Liver (tissue), 9 donors: ENCODE data around the gene ITGA7. TPM values are rescaled to one million over a fixed set of nuclear protein-coding genes. Genes with fewer than 3 reads are reported as not detected.

Experiments
- DNase-seq: peaks from one replicate; pipeline ENCODE4 v3.0.0-alpha.2; 2017; ENCODE audit warnings: low spot score
- H3K27ac ChIP-seq, 2 donors: one replicate each; pipeline ENCODE4 v1.7.0; 2013; ENCODE audit warnings: inconsistent platforms in 2 of 2, low read length in 2 of 2, control low read depth in 1 of 2, low read depth in 1 of 2, mild to moderate bottlenecking in 1 of 2
- H3K27me3 ChIP-seq, 4 donors: one replicate each; pipeline versions ENCODE4 v1.6.1 to v1.7.0; 2013; ENCODE audit warnings: low read length in 3 of 4, inconsistent platforms in 1 of 4, mild to moderate bottlenecking in 1 of 4, moderate library complexity in 1 of 4; ENCODE audit not compliant: control insufficient read depth in 4 of 4, insufficient read depth in 4 of 4
- H3K36me3 ChIP-seq, 4 donors: one replicate each; pipeline versions ENCODE4 v1.6.1 to v1.7.0; 2013; ENCODE audit warnings: low read length in 3 of 4, mild to moderate bottlenecking in 3 of 4, low read depth in 1 of 4, moderate library complexity in 1 of 4; ENCODE audit not compliant: control insufficient read depth in 4 of 4, insufficient read depth in 3 of 4
- H3K4me1 ChIP-seq, 4 donors: one replicate each; pipeline versions ENCODE4 v1.6.1 to v1.7.0; 2013; ENCODE audit warnings: low read length in 3 of 4, mild to moderate bottlenecking in 3 of 4, moderate library complexity in 1 of 4; ENCODE audit not compliant: control insufficient read depth in 4 of 4, insufficient read depth in 4 of 4
- H3K4me3 ChIP-seq, 3 donors: one replicate each; pipeline versions ENCODE4 v1.6.1 to v1.7.0; 2013; ENCODE audit warnings: low read length in 3 of 3, control low read depth in 1 of 3, low read depth in 1 of 3, mild to moderate bottlenecking in 1 of 3
- H3K9ac ChIP-seq, 2 donors: one replicate each; pipeline ENCODE4 v1.7.0; 2013; ENCODE audit warnings: low read length in 2 of 2, mild to moderate bottlenecking in 2 of 2, moderate library complexity in 2 of 2, control low read depth in 1 of 2, low read depth in 1 of 2
- H3K9me3 ChIP-seq, 4 donors: one replicate each; pipeline versions ENCODE4 v1.6.1 to v1.7.0; 2013; ENCODE audit warnings: low read length in 3 of 4; ENCODE audit not compliant: control insufficient read depth in 4 of 4
- ATF3 ChIP-seq: IDR thresholded peaks from 2 replicates; pipeline ENCODE4 v1.6.1; 2016; ENCODE audit warnings: antibody characterized with exemption
- CTCF ChIP-seq: fragments of 150-350 bp; IDR thresholded peaks from 2 replicates; pipeline ENCODE4 v1.5.1; 2017; ENCODE audit warnings: improper control_type of control experiment, low read depth, low read length; ENCODE audit not compliant: missing input control
- FOXA1 ChIP-seq: IDR thresholded peaks from 2 replicates; pipeline ENCODE4 v1.6.1; 2016; ENCODE audit warnings: antibody characterized with exemption
- HNF4A ChIP-seq, 2 donors: conservative IDR thresholded peaks; 2 replicates each; pipeline ENCODE4 v1.6.1; 2016; ENCODE audit warnings: antibody characterized with exemption in 2 of 2, mild to moderate bottlenecking in 2 of 2
- HNF4G ChIP-seq: IDR thresholded peaks from 2 replicates; pipeline ENCODE4 v1.6.1; 2016; ENCODE audit warnings: antibody characterized with exemption
- JUND ChIP-seq, 2 donors: IDR thresholded peaks; 2 replicates each; pipeline ENCODE4 v1.6.1; 2016; ENCODE audit warnings: antibody characterized with exemption in 2 of 2
- MAX ChIP-seq: IDR thresholded peaks from 2 replicates; pipeline ENCODE4 v1.6.1; 2016; ENCODE audit warnings: antibody characterized with exemption
- RAD21 ChIP-seq, 2 donors: IDR thresholded peaks; 2 replicates each; pipeline ENCODE4 v1.6.1; 2016; ENCODE audit warnings: antibody characterized with exemption in 2 of 2, mild to moderate bottlenecking in 2 of 2
- REST ChIP-seq: IDR thresholded peaks from 2 replicates; pipeline ENCODE4 v1.6.1; 2016; ENCODE audit warnings: antibody characterized with exemption, mild to moderate bottlenecking
- RXRA ChIP-seq, 2 donors: IDR thresholded peaks; 2 replicates each; pipeline ENCODE4 v1.6.1; 2017 to 2018; ENCODE audit warnings: antibody characterized with exemption in 2 of 2, mild to moderate bottlenecking in 1 of 2
- ZBTB33 ChIP-seq: IDR thresholded peaks from 2 replicates; pipeline ENCODE4 v1.6.1; 2016; ENCODE audit warnings: antibody characterized with exemption
- WGBS: extraction: QIAGEN DNeasy Blood & Tissue Kit; methylation state at CpG from one replicate; pipeline ENCODE4 v1.1.7; 2013; 5-methylcytosine and 5-hydroxymethylcytosine counted together
- polyA plus RNA-seq, 2 donors: library from polyadenylated mRNA; stranded (reverse) in 1 of 2; unstranded in 1 of 2; fragments of 200-250 nt in 1 of 2; fragments of >200 nt in 1 of 2; fragmentation: Nextera tagmentation in 1 of 2; extraction: Ambion mirVana in 1 of 2; gene quantifications; one replicate each; pipeline versions ENCODE4 v1.2.1 to v1.2.3, GENCODE V29; 2013 to 2015
- total RNA-seq, 2 donors: library from RNA; depleted of rRNA; stranded (reverse); fragments of >200 nt; gene quantifications; one replicate each; pipeline ENCODE4 v1.2.3, GENCODE V29; 2014
- donor health status: healthy.
- donor health status: healthy.
- donor health status: healthy.
- donor health status: healthy.
- donor health status: healthy.

ITGA7 gene
- total and polyA plus RNA-seq, 4 donors, result 0.98 to 4.9 (median 3.3) TPM

- DNase-seq, result no peak
- H3K36me3 ChIP-seq, result peaks cover 0 to 9% (median 0%) of the 10 kb centered on the region in 4 donors
Measured at GRCh38 chr12:55686366-55687010, 21.2 kb downstream of the ITGA7 start.

GRCh38 chr12:55685671-55686070 lies 22.0 kb downstream of the ITGA7 start:
- H3K9me3 ChIP-seq, result no peaks in the 10 kb centered on the region
- H3K4me1 ChIP-seq, result peaks cover 5 to 16% (median 9%) of the 10 kb centered on the region in 4 donors
- no peak overlapping the region for H3K4me3 ChIP-seq
- H3K27me3 ChIP-seq, result no peaks in the 10 kb centered on the region
- no peak overlapping the region for H3K27ac ChIP-seq
- H3K9ac ChIP-seq, result no peak overlapping the region
- DNase-seq, result no peak
- H3K36me3 ChIP-seq, result peaks cover 0 to 9% (median 0%) of the 10 kb centered on the region in 4 donors
- 96% methylated on average over 5 of the region's 5 CpGs for WGBS
- TF ChIP-seq JUND (IDR thresholded peaks at IDR 0.05), result no peak
- no peak for TF ChIP-seq FOXA1
- no peak for TF ChIP-seq RAD21 (IDR thresholded peaks at IDR 0.05)
- TF ChIP-seq CTCF, result no peak
- no peak for TF ChIP-seq HNF4G
- no peak for TF ChIP-seq MAX
- TF ChIP-seq RXRA (IDR thresholded peaks at IDR 0.05), result no peak
- TF ChIP-seq ZBTB33, result no peak
- no peak for TF ChIP-seq ATF3

More at GRCh38 chr12:55686366-55687010, 21.2 kb downstream of the ITGA7 start:
- H3K9me3 ChIP-seq, result no peaks in the 10 kb centered on the region
- TF ChIP-seq REST, result no peak
- TF ChIP-seq ZBTB33, result no peak
- no peak for TF ChIP-seq RAD21 (IDR thresholded peaks at IDR 0.05)
- no peak for TF ChIP-seq HNF4A (conservative IDR thresholded peaks at IDR 0.05)
- no peak overlapping the region for H3K4me3 ChIP-seq
- peaks cover 5 to 12% (median 8%) of the 10 kb centered on the region in 4 donors for H3K4me1 ChIP-seq
- WGBS, result 95% methylated on average over 9 of the region's 9 CpGs
- H3K27me3 ChIP-seq, result no peaks in the 10 kb centered on the region
- H3K27ac ChIP-seq, result no peak overlapping the region
- H3K9ac ChIP-seq, result no peak overlapping the region
